ENCODE data around the gene SYMPK.

The SYMPK gene

DNA sequence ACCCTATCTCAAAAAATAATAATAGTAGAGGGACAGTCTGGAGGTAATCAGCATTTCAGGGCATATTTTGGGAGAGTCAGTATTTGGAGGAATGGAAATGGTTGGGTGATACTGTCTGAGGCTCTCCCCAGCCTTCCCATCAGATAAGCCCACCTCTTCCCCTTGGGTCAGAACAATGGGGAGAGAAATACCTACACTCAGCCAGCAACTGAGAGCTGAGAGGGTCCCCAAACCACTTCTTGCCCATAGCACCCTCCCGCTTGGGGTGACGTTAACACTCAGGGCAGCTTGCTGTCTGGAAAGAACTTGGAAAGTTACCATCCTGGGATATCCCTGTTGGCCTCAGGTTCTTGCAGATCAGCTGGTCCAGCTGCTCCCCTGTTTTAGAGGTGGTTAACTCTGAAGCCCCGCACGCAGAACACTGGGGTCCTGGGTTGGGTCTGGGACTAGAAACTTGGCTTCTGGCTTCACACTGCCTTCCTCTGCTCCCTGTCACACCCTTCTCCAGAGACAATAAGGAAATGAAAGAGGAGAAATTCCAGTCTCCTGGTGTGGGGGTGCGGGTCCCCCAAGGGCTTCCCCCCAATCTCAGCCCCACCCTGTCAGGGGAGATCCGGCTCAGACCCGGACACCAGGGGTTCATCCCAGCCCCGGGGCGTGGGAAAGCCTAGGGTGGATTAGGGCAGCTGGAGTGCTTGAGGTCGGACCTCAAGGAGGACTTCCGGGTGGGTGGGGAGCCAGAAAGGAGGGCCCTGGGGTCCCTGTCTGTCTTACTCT, 3.6 kb upstream of the SYMPK start:
- no peak for DNase-seq

DNA sequence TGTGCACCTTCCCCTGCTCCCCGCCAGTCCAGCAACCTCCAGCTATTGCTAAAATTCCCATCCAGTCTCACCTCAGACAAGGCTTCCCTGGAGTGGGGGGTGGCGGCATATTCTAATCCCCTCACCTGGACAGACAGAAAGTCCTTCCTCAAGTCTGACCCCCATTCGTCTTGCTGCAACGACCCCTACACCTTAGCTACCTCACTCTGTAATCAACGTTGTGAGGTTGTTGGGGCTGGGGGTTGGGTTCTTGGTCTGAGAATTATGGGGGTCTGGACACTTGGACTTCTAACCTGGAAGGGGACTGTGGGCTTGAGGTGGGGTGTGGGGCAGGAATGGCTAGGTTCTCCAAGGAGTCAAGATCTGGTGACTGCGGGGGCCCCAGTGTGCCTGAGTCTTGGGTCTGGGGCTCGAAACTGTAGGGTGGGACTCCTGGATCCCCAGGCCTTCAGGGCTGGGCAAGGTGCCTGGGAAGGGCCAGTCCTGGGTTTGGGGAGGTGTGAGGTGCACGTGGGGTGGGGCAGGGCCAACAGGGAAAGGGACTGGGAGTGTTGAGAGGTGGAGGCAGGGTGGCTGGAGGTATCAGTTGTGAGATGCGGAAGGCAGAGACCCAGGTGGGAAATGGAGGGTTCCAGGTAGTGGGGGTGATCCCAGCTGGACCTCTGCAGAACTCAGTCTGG, 2.5 kb upstream of the SYMPK start:
- DNase-seq = no peak

DNA sequence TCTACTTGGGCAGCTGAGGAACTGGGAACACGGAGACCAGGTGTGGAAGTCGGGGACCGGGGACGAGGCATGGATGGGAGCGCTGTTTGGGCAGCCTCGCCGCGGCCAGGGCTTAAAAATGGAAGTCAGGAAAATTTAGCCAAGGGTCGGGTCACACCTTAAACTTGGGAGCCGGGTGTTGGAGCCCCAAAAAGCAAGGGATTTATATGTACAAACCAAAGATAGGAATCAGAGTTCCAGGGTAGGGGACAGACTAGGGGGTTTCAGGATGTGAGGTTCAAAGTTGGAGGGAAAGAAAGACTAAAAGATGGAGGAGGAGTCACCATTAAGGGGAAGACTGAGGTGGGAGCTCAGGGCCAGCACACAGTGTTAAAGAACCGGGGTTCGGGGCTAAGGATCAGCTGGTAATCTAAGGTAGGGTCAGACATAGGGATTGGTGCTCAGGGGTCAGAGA, 1.7 kb upstream of the SYMPK start:
- no peak for DNase-seq

DNA sequence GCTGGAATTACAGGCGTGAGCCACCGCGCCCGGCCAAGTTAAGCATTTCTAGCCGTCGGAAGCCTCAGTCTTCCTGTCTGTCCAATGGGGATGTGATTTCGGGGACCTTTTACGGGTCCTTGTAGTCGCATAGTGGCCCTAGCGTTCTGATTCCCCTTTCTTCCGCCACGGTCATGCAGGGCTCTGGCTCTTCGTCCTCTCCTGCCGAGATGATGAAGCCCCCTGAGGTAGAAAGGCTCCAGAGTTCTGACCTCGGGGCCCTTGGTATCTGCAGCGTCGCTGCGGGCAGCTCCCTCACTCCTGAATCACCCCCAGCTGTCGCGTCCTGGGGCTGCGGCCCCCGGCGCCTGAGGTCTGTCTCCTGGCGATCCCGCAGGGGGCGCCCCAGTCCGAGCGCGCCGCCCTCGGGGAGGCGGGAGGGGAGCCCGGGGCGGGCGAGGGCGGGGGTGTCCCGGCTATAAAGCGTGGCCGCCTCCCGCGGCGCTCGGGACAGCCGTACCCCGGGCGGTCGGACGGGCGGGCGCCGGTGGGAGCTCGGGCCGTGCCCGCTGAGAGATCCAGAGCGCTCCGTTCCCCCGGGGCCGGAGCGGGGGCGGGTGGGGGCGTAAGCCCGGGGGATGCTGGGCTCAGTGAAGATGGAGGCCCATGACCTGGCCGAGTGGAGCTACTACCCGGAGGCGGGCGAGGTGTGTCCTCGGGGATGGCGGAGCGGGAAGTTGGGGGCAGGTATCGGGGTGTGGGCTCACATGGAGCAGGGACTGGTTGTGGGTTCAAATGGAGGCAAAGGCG, 1.1 kb upstream of the SYMPK start, which contains the start of gene FOXA3:
TSS of gene FOXA3 (plus strand) at position 487 of the 789 bp plus-strand sequence. CDS start at position 618, 131 bp downstream.
- DNase-seq = no peak

DNA sequence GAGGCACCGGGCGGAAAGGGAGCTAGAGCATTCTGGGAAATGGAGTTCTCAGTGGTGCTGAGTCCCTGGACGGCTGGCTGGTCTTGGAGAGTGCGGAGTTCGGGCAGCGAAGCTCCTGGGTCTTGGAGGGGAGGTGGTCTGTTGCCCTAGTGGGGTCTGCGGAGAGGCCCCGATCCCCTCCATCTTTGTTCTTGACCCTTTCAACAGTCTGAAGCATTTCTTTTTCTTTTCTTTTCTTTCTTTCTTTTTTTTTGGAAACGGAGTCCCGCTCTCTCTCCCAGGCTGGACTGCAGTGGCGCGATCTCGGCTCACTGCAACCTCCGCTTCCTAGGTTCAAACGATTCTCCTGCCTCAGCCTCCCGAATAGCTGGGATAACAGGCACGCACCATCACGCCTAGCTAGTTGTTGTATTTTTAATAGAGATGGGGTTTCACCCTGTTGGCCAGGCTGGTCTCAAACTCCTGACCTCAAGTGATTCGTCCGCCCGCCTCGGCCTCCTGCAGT, 440 bp upstream of the SYMPK start:
- DNase-seq = no peak

DNA sequence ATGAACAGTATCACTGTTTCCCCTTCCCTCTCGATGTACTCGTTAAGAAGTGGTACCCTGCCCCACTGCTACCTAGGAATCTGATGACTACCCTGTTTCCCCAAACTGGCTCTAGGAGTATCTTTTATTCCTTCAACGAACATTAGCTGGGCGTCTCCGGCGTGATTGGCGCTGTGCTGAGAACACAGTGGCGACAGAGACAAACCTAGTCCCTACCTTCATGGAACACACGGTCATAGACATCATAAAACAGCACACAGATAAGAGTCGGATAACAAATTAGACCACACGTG, 730 bp downstream of the SYMPK start:
- no peak for DNase-seq

DNA sequence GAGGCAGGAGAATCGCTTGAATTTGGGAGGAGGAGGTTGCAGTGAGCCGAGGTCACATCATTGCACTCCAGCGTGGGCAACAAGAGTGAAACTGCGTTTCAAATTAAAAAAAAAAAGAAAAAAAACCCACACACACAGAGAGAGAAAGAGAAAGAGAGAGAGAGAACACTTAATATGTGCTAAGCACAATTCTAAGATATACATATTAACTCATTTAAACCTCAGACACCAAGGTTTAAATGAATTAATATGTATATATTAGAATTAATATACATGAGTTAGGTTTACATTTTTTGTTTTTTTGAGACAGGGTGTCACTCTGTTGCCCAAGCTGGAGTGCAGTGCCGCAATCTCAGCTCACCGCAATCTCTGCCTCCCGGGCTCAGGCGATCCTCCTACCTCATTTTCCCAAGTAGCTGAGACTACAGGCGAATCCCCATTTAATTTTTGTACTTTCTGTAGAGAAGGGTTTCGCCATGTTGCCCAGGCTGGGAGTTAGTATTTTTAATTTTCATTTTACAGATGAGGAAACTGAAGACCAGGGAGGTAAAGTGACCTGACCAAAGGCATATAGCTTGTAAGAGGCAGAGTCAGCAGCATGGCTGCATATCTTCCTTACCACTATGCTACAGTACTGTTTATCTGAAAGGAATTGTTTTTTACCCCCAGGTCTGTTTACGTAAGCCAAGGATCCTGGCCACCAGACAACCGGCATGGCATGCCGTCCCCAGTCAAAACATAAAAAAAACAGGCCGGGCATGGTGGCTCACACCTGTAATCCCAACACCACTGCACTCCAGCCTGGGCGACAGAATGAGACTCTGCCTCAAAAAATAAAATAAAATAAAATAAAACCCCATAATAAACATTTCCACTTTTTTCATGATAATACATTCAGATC, 2.3 kb downstream of the SYMPK start:
- no peak for DNase-seq

DNA sequence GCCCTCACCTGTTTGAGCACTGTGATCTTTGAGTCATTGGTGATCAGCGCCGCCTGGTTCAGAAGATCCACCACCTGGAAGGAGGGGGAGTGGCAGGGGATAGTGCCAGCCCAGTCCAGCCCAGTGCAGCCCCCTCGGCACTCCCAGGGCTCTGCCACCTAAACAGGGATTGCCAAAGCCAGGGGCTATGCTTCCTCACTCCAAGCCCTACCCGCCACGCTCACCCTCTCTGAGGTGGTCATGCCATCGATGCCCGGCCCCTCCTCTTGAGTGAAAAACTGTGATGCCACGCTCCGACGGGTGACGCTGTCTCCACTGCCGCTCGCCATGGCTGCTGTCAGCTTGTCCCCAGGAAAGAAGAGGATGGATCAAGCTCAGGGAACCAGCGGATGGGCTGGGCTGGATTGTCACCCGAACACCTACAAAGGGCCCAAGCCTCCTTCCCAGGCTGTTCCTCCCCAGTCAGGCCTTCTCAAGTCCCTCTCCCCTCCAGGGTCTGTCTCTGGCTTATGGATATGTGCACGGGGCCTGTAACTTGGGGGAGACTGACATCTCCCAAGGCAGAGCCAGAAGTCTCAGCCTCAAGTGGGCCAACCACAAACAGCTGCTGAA, 8.7 kb downstream of the SYMPK start:
- no peak for DNase-seq

DNA sequence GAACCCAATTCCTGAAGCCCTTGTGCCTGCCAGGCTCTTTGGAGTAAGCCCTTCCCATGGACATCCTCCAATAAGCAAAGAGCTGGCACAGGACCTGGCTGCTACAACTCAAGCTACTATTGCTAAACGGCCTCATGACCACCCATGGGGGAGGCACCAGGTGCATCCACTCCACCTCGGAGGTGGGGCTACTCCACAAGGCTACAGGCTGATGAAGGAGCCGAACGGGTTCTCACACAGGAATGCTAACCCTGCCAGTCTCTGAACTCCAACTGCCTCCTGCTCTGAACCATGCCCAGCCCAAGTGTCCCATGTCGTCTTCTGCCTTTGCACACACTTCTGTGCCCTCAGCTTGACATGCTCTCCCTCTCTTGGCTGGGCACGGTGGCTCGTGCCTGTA, 10.0 kb downstream of the SYMPK start:
- DNase-seq = no peak

DNA sequence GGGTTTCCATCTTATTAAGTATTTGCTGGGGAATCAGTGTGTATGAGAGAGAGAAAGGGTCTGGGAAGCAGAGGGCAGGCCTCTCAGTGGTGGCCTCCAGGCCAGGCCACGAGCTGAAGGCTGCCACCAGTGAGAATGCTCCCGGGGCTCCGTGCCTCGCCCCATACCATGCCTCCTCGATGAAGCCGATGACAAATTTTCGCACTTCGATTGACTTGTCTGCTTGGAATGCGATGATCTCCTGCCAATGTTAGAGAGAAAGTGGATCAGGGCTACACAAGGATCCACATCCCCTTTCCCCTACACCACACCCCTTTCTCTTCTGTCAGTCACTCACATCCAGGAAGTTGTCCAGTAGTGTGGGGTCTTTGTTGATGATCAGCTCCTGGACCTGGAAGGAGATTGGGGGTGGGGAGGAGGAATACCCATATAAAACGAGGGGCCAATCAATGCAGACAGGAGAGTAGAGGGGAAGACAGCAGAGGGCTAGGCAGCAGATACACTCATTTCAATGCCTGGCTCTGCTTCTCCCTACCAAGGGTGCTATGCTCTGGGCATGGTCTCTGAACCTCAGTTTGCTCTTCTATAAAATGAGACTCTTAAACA, 10.7 kb downstream of the SYMPK start:
- DNase-seq = no peak

DNA sequence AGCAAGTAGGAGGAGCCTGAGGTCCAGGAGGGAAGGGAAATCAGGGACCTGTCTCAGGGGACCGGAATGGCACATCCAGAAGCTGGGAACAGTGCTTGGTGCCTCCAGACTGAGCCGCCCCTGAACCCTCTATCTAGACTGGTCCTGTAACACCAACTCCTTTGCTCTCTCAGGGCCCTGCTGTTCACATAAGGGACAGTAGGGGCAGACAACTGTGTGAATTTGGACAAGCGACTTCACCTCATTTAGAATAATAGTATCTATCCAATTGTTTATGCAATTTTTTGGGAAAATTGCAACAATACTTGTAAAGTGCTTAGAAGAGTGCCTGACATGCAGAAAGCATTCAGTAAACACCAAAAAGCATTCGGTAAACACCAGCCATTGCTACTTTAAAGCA, 14.0 kb downstream of the SYMPK start:
- no peak for DNase-seq

DNA sequence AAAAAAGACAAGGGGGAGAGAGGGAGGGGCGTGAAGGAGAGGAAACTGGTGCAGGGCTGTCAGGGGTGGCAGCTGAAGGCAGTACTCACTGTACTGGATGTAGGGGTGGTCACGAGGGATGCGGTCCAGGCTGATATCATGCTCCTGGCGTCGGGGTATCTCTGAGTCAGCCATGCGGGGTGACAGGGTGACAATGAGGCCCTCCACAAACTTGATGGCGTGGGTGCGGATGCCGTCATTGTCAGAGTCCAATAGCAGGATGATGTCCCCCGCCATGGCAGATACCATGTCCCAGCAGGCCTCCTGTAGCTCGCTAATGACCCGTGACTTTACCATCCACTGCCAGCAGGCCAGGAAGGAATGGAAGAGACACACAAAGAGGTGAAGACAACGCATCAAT, 15.3 kb downstream of the SYMPK start:
- DNase-seq = no peak

DNA sequence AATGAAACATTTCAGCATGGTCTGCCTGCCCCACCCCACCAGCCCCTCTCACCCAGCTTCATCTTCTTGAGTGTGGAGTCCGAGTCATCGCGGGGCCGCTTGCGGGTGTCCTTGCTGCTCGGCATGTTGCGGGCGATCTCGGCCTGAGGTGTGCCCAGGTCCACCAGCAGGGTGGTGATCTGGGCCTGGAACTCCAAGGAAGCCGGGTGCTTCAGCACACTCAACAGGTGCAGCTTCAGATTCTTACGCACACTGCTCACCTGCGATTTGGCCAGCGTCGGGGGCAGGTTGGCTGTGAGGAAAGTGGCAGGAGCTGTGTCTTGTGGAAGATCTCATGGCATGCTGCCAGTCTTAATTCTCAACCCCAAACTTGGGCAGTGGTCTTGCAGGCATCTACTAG, 20.7 kb downstream of the SYMPK start:
- DNase-seq = no peak

DNA sequence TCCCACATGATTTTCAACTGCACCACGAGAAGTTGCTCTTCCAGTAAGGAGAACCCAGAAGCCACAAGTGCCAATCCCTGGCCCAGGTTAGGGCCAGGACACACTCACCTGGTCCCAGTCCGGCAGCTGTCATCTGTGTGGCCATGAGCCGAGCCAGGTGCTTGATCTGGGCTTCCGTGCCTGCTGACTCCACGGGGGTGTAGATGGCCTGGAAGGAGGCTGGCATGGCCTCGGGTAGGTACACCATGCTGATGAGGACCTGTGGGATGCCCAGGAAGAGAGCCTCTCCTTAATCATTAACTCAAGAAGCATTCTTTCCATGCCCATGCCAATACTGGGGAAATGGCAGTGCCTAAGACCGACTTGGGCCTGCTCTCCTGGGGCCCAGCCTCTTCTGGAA, 28.0 kb downstream of the SYMPK start:
- DNase-seq = no peak

DNA sequence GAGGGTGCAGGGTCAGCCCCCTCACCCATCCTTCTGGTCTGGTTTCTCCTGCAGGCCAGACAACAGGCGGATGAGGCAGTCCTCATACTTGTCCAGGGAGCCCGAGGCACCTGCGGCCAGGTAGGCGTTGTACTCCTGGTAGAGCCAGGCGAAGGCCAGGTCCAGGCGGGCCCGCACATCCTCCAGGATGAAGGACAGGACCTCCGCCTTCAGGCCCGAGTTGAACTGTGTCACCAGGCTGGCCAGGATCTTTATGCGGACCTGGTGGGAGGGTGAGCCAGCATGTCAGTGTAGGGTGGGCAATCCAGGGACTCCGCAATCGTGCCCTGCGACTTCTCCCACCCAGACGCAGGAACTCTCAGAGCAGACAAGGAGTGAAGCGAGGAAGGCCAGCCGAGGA, 34.0 kb downstream of the SYMPK start:
- DNase-seq = no peak

DNA sequence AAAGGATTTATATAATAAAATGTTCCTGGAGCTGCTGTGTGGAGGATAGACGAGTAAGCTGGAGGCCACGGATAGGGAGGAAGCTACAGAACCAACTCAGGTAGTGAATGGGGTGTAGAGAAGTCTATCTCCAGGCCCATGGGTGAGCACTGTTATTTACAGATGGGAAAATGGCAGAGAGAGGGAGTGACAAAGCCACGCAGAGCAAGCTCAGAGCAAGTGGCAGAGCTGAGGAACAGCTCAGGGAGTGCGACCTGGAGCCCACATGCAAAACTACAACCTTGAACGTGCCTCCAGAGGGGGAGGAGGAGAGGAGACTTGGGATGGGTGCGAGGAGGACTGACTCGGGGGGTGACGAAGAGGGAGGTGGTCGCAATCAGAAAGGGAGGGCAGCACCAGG, 34.4 kb downstream of the SYMPK start:
- DNase-seq = no peak

DNA sequence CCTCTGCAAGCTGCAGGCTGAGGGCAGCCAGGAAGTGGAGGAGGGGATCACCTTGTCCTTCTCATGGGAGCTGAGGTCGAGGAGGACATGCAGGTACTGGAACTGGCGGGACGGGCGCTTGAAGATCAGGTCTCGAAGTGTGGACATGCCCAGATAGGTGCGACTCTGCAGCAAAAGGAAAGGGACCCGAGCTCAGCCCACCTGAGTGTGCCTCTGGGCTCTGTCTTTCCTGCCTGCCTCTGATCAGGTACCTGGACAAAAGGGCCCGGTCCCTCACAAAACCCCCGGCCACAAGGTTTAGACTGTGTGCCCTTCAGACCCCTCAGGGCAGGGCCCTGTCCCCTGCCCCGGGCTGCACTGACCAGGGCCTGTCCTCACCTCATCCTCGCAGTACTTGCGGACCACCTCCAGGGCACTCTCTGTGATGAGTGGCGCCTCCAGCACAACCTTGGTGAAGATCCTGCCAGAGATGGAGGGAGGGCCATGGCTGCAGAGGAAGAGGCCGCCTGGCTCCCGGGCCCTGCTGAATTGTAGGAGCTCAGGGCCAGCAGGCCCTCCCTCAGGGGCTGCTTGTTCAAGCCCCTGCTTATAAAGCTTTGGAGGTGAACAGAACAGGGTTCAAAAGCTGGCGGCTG, 35.4 kb downstream of the SYMPK start:
- DNase-seq = no peak

DNA sequence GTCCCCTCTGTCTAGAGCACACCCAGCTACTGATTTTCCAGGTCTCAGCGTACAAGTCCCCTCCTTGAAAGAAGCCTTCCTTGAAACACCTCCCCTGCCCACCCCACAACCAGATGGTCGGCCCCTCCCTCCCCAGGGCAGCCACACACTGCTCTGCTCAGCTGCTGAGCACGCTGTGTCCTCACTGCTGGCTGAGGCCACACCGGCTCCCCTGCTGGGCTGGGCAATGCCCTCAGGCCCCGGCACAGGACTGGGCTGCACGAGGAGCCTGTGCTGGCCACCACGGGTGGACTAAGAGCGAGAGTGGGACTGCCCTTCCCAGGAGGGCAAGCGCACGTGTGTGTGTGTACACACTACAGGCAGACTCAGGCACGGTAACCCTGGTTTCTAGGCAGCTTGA, 36.0 kb downstream of the SYMPK start:
- DNase-seq = no peak

DNA sequence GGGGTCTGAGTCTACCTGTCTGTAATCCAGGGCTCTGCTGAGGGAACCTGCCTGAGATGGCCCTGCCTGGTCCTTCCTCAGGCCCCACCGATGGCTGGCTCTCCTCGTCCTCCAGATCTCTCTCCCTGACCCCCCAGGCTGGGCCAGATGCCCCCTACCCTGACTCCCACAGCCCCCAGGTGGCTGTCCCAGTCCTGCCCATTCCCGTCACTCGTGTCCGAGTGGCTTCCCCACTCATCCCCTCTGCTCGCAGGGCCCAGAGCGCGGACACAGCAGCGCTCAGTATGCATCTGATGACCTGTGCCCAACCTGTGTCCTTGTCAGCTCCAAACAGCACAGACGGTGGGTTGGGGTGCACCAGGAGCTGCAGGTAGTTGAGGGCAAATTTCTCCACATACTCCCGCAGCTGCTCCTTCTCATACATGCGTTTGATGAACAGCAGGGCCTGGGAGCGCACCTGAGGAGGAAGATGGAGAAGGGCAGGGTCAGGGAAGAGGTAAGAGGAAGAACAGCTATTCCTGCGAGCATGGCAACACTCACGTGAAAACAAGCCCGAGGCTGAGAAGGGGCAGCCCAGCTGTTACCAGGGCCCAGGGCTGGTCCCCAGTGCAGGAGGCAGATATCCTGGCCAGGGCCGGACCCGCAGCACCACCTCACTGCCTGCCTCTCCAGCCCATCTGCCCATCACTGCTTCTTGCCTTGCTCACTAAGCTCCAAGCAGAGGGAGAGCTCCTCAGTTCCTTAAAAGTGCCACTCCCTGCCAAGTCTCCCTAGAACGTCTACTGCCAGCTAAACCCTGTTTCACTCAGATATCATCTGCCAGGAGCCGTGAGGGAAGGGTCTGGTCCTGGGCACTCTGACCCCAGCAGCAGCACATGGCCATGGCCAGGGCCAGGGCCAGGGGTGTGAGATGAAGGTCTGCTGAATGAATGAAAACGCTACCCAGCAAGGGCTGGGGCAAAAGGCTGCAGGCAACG, 36.7 kb downstream of the SYMPK start:
- no peak for DNase-seq

DNA sequence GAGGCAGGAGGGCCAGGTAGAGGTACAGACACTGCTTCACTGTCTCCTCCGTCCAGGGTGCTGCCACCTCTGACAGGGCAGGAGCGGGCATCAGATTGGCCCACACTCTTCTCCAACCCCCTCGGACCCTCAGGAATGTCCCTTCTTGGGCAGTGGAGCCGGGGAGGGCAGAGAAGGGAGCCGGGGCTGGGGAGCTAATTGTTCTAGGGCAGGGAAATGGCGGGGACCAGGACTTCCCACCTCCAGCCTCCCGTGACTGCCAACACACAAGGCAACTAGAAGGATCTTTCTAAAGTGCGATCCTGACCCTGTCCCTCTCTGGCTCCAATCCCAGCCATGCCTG, 37.7 kb downstream of the SYMPK start:
- no peak for DNase-seq
